HepG2 (cell line): ENCODE measurements around the gene CCSER2. TPM values are rescaled to one million over a fixed set of nuclear protein-coding genes. Genes with fewer than 3 reads are reported as not detected.

Experiments used
- ARNT2 ChIP-seq: sonication (generic); formaldehyde crosslinking; IDR thresholded peaks from 2 replicates; pipeline ENCODE4 v1.8.0; 2022; ENCODE audit warnings: mild to moderate bottlenecking, low read depth, missing genetic modification reagents, moderate library complexity
- IRX3 ChIP-seq: sonication (generic); formaldehyde crosslinking; IDR thresholded peaks from 2 replicates; pipeline ENCODE4 v1.8.1; 2023; ENCODE audit warnings: mild to moderate bottlenecking, low read depth, missing genetic modification reagents, borderline replicate concordance
- PAF1 ChIP-seq: IDR thresholded peaks from 2 replicates; pipeline ENCODE4 v1.6.1; 2016; ENCODE audit warnings: missing genetic modification reagents, missing compliant biosample characterization
- SKI ChIP-seq: fragments of 450-650 bp; IDR thresholded peaks from one replicate; pipeline ENCODE4 v1.6.1; 2018; ENCODE audit warnings: mild to moderate bottlenecking; ENCODE audit not compliant: partially characterized antibody
- TGIF2 ChIP-seq: IDR thresholded peaks from 2 replicates; pipeline ENCODE4 v1.6.1; 2016; ENCODE audit warnings: control low read depth, missing compliant biosample characterization
- TSC22D2 ChIP-seq: sonication (generic); formaldehyde crosslinking; IDR thresholded peaks from 2 replicates; pipeline ENCODE4 v1.5.1; 2020; ENCODE audit warnings: missing genetic modification reagents, mild to moderate bottlenecking, borderline replicate concordance
- ZC3H4 ChIP-seq: sonication (generic); formaldehyde crosslinking; IDR thresholded peaks from 2 replicates; pipeline ENCODE4 v1.4.0; 2020; ENCODE audit warnings: missing genetic modification reagents, borderline replicate concordance
- ZFX ChIP-seq: sonication (generic); formaldehyde crosslinking; IDR thresholded peaks from 2 replicates; pipeline ENCODE4 v1.4.0; 2020; ENCODE audit warnings: mild to moderate bottlenecking, low read depth, missing genetic modification reagents, moderate library complexity
- ZNF10 ChIP-seq: sonication (generic); formaldehyde crosslinking; IDR thresholded peaks from 2 replicates; pipeline ENCODE4 v1.4.0; 2020; ENCODE audit warnings: mild to moderate bottlenecking, low read depth, missing genetic modification reagents, borderline replicate concordance
- ZNF263 ChIP-seq: sonication (generic); formaldehyde crosslinking; IDR thresholded peaks from 2 replicates; pipeline ENCODE4 v1.4.0; 2020; ENCODE audit warnings: missing genetic modification reagents
- ZNF709 ChIP-seq: sonication (generic); formaldehyde crosslinking; IDR thresholded peaks from 2 replicates; pipeline ENCODE4 v1.5.0; 2020; ENCODE audit warnings: mild to moderate bottlenecking, missing genetic modification reagents
- ZNF782 ChIP-seq: sonication (generic); formaldehyde crosslinking; IDR thresholded peaks from 2 replicates; pipeline ENCODE4 v1.4.0; 2020; ENCODE audit warnings: missing genetic modification reagents, mild to moderate bottlenecking, borderline replicate concordance
- ZNF883 ChIP-seq: sonication (generic); formaldehyde crosslinking; IDR thresholded peaks from 2 replicates; pipeline ENCODE4 v1.5.1; 2020; ENCODE audit warnings: mild to moderate bottlenecking, missing genetic modification reagents; ENCODE audit errors: not compliant biosample characterization
- polyA plus RNA-seq, 8 experiments: library from polyadenylated mRNA; depleted of rRNA in 3 of 8; stranded (reverse) in 7 of 8; unstranded in 1 of 8; fragments of >200 nt; fragmentation: Illumina TruSeq in 4 of 8; extraction: Trizol in 4 of 8; gene quantifications; 2 replicates each; pipeline versions ENCODE4 v1.2.1 to v1.2.3, GENCODE V29; 2011 to 2016; ENCODE audit warnings: low read depth in 4 of 8, missing spikeins in 1 of 8, mixed read lengths in 1 of 8; ENCODE audit not compliant: insufficient read depth in 1 of 8
- total RNA-seq, 5 experiments: library from RNA; depleted of rRNA; stranded (reverse); fragments of >200 nt; fragmentation: Illumina TruSeq; extraction: Trizol; gene quantifications; 2 replicates each; pipeline ENCODE4 v1.2.3, GENCODE V29; 2016; ENCODE audit warnings: low read depth in 1 of 5
- TF ChIP-seq, protein P1 (sequence below): sonication (generic); formaldehyde crosslinking; IDR thresholded peaks from 2 replicates; pipeline ENCODE4 v1.5.0; 2020; ENCODE audit warnings: mild to moderate bottlenecking, missing genetic modification reagents
- TF ChIP-seq, protein P2 (sequence below): sonication (generic); formaldehyde crosslinking; IDR thresholded peaks from 2 replicates; pipeline ENCODE4 v1.9.0; 2021; ENCODE audit warnings: missing genetic modification reagents, mild to moderate bottlenecking, borderline replicate concordance
- TF ChIP-seq, protein P3 (sequence below): IDR thresholded peaks from 2 replicates; pipeline ENCODE4 v1.6.1; 2016; ENCODE audit warnings: missing genetic modification reagents, missing compliant biosample characterization
- TF ChIP-seq, protein P4 (sequence below): fragments of 450-650 bp; IDR thresholded peaks from 2 replicates; pipeline ENCODE4 v1.6.1; 2017; ENCODE audit warnings: mild to moderate bottlenecking
- TF ChIP-seq, protein P5 (sequence below): sonication (generic); formaldehyde crosslinking; IDR thresholded peaks from 2 replicates; pipeline ENCODE4 v1.4.0; 2020; ENCODE audit warnings: mild to moderate bottlenecking, missing genetic modification reagents, borderline replicate concordance

Gene CCSER2
- total and polyA plus RNA-seq, 2 of the 13 experiments (the other 11 are each of a cell fraction or from before 2014, with no cell fraction given): 13.3 to 17.2 TPM

DNA sequence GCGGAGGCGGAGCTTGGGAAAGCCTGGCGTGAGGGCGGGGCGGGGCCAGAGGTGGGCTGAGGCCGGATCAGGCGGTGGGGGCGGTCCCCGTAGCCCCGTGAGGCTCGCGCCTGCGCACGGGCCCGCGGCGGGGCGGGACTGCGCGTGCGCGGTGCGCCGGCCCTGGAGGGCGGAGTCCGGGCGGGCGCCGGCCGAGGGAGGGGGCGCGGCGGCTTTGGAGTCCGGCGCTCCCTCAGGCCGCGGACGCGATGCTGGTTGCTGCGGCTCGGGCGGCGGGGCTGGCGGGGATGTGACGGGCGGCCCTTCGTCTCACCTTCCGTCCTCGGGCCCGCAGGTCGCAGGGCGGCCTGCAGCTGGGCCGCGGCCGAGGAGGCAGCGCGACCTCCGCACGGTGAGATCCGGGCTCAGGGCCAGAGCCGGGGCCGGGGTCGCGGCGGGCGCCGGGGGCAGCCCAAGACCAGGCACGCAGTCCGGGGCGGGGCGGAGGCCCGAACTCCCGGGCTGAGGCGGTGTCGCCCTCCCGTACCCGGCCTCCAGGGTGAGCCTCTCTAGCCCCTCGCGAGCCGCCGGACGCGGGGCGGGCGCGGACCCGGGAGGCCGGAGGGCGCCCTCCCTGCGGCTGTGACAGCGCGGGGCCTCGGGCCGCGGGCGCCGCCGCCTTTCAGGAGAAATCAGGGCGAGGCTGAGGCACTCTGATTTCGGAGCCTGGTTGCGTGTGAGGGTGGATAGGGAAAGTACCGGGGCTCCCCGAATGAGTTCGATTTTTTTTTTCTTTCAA, at the start of gene CCSER2 (continued):
- TF ChIP-seq, protein P1, sequence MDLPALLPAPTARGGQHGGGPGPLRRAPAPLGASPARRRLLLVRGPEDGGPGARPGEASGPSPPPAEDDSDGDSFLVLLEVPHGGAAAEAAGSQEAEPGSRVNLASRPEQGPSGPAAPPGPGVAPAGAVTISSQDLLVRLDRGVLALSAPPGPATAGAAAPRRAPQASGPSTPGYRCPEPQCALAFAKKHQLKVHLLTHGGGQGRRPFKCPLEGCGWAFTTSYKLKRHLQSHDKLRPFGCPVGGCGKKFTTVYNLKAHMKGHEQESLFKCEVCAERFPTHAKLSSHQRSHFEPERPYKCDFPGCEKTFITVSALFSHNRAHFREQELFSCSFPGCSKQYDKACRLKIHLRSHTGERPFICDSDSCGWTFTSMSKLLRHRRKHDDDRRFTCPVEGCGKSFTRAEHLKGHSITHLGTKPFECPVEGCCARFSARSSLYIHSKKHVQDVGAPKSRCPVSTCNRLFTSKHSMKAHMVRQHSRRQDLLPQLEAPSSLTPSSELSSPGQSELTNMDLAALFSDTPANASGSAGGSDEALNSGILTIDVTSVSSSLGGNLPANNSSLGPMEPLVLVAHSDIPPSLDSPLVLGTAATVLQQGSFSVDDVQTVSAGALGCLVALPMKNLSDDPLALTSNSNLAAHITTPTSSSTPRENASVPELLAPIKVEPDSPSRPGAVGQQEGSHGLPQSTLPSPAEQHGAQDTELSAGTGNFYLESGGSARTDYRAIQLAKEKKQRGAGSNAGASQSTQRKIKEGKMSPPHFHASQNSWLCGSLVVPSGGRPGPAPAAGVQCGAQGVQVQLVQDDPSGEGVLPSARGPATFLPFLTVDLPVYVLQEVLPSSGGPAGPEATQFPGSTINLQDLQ (CRISPR knock-in tag): no peak
- peak; percentile 70; the same call in 1 of the 2 replicates for TF ChIP-seq ZNF709
- TF ChIP-seq, protein P2, sequence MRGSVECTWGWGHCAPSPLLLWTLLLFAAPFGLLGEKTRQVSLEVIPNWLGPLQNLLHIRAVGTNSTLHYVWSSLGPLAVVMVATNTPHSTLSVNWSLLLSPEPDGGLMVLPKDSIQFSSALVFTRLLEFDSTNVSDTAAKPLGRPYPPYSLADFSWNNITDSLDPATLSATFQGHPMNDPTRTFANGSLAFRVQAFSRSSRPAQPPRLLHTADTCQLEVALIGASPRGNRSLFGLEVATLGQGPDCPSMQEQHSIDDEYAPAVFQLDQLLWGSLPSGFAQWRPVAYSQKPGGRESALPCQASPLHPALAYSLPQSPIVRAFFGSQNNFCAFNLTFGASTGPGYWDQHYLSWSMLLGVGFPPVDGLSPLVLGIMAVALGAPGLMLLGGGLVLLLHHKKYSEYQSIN (CRISPR knock-in tag): no peak
- TF ChIP-seq ZFX (CRISPR knock-in tag): peak; percentile 94
- TF ChIP-seq, protein P3, sequence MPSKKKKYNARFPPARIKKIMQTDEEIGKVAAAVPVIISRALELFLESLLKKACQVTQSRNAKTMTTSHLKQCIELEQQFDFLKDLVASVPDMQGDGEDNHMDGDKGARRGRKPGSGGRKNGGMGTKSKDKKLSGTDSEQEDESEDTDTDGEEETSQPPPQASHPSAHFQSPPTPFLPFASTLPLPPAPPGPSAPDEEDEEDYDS (CRISPR knock-in tag): no peak
- no peak; the same call in 1 of the 2 replicates for TF ChIP-seq ARNT2 (CRISPR knock-in tag)
- TF ChIP-seq IRX3: peak; percentile 96
- TF ChIP-seq ZC3H4 (CRISPR knock-in tag): no peak
- TF ChIP-seq SKI: peak; percentile 40
- TF ChIP-seq, protein P4, sequence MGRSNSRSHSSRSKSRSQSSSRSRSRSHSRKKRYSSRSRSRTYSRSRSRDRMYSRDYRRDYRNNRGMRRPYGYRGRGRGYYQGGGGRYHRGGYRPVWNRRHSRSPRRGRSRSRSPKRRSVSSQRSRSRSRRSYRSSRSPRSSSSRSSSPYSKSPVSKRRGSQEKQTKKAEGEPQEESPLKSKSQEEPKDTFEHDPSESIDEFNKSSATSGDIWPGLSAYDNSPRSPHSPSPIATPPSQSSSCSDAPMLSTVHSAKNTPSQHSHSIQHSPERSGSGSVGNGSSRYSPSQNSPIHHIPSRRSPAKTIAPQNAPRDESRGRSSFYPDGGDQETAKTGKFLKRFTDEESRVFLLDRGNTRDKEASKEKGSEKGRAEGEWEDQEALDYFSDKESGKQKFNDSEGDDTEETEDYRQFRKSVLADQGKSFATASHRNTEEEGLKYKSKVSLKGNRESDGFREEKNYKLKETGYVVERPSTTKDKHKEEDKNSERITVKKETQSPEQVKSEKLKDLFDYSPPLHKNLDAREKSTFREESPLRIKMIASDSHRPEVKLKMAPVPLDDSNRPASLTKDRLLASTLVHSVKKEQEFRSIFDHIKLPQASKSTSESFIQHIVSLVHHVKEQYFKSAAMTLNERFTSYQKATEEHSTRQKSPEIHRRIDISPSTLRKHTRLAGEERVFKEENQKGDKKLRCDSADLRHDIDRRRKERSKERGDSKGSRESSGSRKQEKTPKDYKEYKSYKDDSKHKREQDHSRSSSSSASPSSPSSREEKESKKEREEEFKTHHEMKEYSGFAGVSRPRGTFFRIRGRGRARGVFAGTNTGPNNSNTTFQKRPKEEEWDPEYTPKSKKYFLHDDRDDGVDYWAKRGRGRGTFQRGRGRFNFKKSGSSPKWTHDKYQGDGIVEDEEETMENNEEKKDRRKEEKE: no peak
- TF ChIP-seq, protein P5, sequence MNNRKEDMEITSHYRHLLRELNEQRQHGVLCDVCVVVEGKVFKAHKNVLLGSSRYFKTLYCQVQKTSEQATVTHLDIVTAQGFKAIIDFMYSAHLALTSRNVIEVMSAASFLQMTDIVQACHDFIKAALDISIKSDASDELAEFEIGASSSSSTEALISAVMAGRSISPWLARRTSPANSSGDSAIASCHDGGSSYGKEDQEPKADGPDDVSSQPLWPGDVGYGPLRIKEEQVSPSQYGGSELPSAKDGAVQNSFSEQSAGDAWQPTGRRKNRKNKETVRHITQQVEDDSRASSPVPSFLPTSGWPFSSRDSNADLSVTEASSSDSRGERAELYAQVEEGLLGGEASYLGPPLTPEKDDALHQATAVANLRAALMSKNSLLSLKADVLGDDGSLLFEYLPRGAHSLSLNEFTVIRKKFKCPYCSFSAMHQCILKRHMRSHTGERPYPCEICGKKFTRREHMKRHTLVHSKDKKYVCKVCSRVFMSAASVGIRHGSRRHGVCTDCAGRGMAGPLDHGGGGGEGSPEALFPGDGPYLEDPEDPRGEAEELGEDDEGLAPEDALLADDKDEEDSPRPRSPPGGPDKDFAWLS: no peak
- no peak for TF ChIP-seq PAF1 (CRISPR knock-in tag)
- TF ChIP-seq ZNF782: no peak; the same call in 1 of the 2 replicates
- no peak for TF ChIP-seq TGIF2
- TF ChIP-seq ZNF883: peak; percentile 45
- TF ChIP-seq ZNF263 (CRISPR knock-in tag): 0 out of 2 replicates have a peak, but pooled peaks have one; percentile 24
- TF ChIP-seq ZNF10 (CRISPR knock-in tag): no peak
- no peak for TF ChIP-seq TSC22D2 (CRISPR knock-in tag)
